GM12878 (cell line): ENCODE data around the gene ZNF418.

Experiments used
- CHD2 ChIP-seq: IDR thresholded peaks from 2 replicates; pipeline ENCODE4 v1.6.1; 2011; ENCODE audit warnings: low read depth, low read length, improper control_type of control experiment, borderline replicate concordance
- CREM ChIP-seq: IDR thresholded peaks from 2 replicates; pipeline ENCODE4 v1.6.1; 2014; ENCODE audit warnings: antibody characterized with exemption, low read depth
- CTCF ChIP-seq, 3 experiments: IDR thresholded peaks in 2 of 3; conservative IDR thresholded peaks in 1 of 3; 2 replicates each; pipeline ENCODE4 v1.5.1; 2011; ENCODE audit warnings: low read depth in 3 of 3, low read length in 3 of 3, mild to moderate bottlenecking in 3 of 3, control low read depth in 2 of 3, moderate library complexity in 2 of 3, inconsistent platforms in 1 of 3, mixed read lengths in 1 of 3; ENCODE audit not compliant: control insufficient read depth in 2 of 3, insufficient read depth in 1 of 3; ENCODE audit errors: extremely low read depth in 1 of 3
- DPF2 ChIP-seq: fragments of 450-650 bp; IDR thresholded peaks from 2 replicates; pipeline ENCODE4 v1.6.1; 2017; ENCODE audit warnings: mild to moderate bottlenecking
- FOXK2 ChIP-seq: fragments of 450-650 bp; IDR thresholded peaks from 2 replicates; pipeline ENCODE4 v1.6.1; 2017; ENCODE audit warnings: mild to moderate bottlenecking, moderate library complexity
- POLR2A ChIP-seq: IDR thresholded peaks from 2 replicates; pipeline ENCODE4 v1.6.1; 2011; ENCODE audit warnings: low read depth, mild to moderate bottlenecking, low read length
- POU2F2 ChIP-seq: IDR thresholded peaks from 3 replicates; pipeline ENCODE4 v1.6.1; 2011; ENCODE audit warnings: low read depth, mild to moderate bottlenecking, low read length, borderline replicate concordance
- RAD21 ChIP-seq: IDR thresholded peaks from 2 replicates; pipeline ENCODE4 v1.6.1; 2011; ENCODE audit warnings: mild to moderate bottlenecking, low read depth, low read length, moderate library complexity; ENCODE audit not compliant: insufficient read depth
- RELA ChIP-seq: fragments of 450-650 bp; IDR thresholded peaks from 2 replicates; pipeline ENCODE4 v1.8.0; 2014; ENCODE audit warnings: borderline replicate concordance; ENCODE audit not compliant: partially characterized antibody
- USF1 ChIP-seq: IDR thresholded peaks from 2 replicates; pipeline ENCODE4 v1.6.1; 2011; ENCODE audit warnings: borderline replicate concordance, low read depth, mild to moderate bottlenecking, moderate library complexity, mixed read lengths, low read length; ENCODE audit not compliant: insufficient read depth; ENCODE audit errors: extremely low read length
- ZBTB11 ChIP-seq: fragments of 450-650 bp; formaldehyde crosslinking; IDR thresholded peaks from 2 replicates; pipeline ENCODE4 v1.5.0; 2022; ENCODE audit warnings: mild to moderate bottlenecking, missing genetic modification characterization
- ZBTB40 ChIP-seq: fragments of 450-650 bp; IDR thresholded peaks from 2 replicates; pipeline ENCODE4 v1.6.1; 2016; ENCODE audit warnings: mild to moderate bottlenecking, moderate library complexity, borderline replicate concordance

- TF ChIP-seq ZBTB40 (no peak), DPF2 (no peak), FOXK2 (no peak), CHD2 (no peak), CTCF (IDR thresholded peaks at IDR 0.05 in 2 of 3, conservative IDR thresholded peaks at IDR 0.05 in 1 of 3; ENCODE audit: control insufficient read depth in 2 of 3, extremely low read depth in 1 of 3, insufficient read depth in 1 of 3, low read depth in 3 of 3, low read length in 3 of 3) (no peak), RELA (no peak), POU2F2 (no peak), CREM (no peak), ZBTB11 (CRISPR knock-in tag) (no peak), POLR2A (no peak), RAD21 (no peak), USF1 (no peak)
Observed at GRCh38 chr19:57886046-57886445, 49.2 kb downstream of the ZNF418 start.
